ENCODE results near the gene NRCAM.

NRCAM gene

GRCh38 chr7:108193594-108194498, 262.4 kb downstream of the NRCAM start:
- DNase-seq, result no peak

- no peak for DNase-seq
Observed at GRCh38 chr7:108190891-108191290, 265.3 kb downstream of the NRCAM start.

GRCh38 chr7:108189733-108190388, 266.4 kb downstream of the NRCAM start:
- DNase-seq, result no peak

DNA sequence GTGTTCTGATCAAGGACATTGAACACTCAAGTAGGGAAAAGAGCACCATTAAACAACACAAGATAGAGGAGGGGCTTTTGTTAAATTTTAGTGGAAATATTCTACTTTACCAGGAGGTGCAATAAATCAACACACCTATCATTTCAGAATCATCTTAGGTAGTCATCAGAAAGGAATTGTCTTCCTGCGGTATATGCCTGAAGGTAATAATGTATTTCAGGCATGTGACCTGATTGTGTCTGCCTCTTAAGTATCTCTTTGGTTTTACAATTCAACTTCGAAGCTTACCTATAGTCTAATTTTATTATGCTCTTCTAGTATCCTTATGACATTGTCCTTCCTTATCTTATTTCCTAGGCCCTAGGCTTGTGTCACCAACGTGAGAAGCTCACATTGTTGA, 267.5 kb downstream of the NRCAM start:
- DNase-seq, result no peak

DNA sequence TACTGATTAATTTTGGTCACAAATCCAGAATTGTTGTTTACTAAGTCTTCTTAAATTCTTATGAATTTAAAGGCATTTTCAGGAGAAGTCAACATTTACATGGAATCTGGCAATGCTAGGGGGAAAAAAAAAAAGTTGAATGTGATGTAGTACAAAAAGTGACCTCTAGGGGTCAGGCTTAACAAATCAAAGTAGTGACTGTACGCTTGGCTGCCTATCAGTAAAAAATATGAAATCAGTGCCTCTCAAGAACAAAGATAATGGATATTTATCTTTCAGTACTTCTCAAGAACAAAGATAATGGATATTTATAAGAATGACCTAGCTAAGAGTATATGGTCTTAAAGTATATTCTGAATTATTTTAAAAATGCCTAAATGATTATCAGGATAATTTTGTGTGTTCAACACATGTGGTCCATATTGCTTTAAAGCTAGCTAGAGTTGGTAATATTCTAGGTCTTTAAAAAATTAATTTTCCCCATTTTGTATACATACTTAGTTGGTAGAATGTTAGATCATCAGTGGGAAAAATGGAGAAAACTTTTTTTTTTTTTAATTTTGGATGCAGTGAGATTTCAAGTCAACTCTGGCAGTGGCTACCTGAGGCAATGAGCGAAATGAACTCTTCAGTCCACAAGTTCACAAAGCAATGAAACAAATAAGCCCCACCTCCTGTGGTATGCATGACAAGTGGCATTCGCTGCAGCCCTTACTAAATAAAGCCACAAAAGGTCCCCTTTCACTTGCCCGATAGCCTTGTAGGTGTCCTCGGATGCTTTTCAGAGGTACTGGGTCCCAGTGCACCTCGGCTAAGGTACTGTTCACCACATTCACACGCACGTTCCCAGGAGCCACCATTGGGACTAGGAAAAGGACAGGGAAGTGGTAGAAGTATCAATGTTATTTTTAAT, 274.9 kb downstream of the NRCAM start:
- no peak for DNase-seq

GRCh38 chr7:108178398-108178797, 277.8 kb downstream of the NRCAM start:
- peak; percentile 88 for DNase-seq

DNA sequence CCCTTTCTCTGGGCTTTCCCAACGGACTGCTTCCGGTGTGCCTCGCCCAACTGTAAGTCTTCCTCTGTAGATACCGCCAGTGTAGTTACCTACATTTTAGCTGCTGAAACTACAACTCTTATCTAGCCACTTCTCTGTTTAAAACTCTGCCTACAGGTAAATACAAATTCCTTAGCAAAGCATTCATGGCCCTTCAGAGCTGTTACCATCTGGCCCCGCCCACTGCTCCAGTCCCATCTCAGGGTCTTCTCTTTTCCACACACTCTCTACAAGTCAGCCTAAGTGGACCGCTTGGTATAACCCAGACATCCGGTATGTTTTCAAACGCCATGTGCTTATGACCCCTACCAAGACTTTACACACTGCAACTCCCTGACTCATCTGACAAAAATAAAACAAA, 285.1 kb downstream of the NRCAM start:
- no peak for DNase-seq

GRCh38 chr7:108170251-108170650, 286.0 kb downstream of the NRCAM start:
- DNase-seq, result no peak

- DNase-seq, result no peak
Observed at GRCh38 chr7:108167460-108167859, 288.8 kb downstream of the NRCAM start.

DNA sequence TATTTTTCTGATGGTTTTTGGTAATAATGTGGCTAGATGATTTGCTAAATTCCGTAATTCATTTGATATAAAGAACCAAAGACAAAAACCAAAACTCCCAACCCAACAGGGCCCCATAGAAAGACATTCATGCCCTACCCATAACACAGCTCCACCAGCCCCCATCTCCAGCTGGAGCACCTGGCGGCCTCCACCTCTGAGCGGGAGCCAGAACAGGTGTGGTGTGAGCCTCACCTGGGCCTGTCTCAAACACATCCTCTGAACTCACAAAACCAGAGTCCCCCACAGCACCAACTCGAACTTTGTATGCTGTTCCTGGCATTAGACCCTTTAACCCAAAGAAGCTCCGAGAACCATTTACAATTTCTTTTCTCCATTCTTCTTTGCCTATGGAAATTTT, 289.5 kb downstream of the NRCAM start:
- DNase-seq, result no peak

DNA sequence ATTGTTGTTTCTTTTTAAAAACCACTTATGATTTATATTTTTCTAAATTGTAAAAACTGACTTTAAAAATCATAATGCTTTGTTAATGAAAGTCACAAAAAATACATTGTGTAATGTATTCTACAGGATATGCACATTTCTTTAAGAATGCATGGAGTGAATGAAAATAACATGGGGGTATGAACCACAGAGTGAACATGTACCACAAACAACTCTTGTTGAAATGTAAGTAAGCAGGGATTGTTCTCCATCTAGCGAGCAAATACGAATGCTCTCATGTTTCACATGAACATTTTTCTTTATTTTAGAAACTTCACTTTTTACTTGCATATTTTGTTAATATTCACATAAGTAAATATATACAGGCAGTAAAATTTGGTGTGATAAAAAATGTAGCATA, 290.5 kb downstream of the NRCAM start:
- no peak for DNase-seq

DNA sequence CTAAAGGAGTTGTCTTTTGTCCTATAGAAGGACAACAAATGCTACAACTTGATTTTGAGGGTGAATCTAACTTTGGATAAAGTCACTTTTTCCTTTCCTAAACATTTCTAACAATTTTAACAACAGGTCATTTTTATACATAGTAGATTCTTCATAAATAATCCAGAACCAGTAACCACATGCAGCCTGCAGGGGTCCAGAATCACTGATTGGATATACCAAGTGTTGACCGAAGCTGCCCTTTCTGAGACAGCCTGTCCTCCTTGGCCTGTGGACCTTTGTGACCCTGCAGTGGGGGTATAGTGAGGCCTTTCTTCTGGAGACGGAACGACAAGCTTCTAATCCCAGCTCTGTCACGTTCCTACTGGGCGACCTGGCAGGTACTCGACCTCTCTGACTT, 291.3 kb downstream of the NRCAM start:
- no peak for DNase-seq

- no peak for DNase-seq
Observed at GRCh38 chr7:108164342-108164741, 291.9 kb downstream of the NRCAM start.

- DNase-seq, result no peak
Observed at GRCh38 chr7:108158776-108159175, 297.5 kb downstream of the NRCAM start.

- DNase-seq, result no peak
Observed at GRCh38 chr7:108157606-108158335, 298.5 kb downstream of the NRCAM start.

- no peak for DNase-seq
Observed at GRCh38 chr7:108156897-108157605, 299.2 kb downstream of the NRCAM start.

DNA sequence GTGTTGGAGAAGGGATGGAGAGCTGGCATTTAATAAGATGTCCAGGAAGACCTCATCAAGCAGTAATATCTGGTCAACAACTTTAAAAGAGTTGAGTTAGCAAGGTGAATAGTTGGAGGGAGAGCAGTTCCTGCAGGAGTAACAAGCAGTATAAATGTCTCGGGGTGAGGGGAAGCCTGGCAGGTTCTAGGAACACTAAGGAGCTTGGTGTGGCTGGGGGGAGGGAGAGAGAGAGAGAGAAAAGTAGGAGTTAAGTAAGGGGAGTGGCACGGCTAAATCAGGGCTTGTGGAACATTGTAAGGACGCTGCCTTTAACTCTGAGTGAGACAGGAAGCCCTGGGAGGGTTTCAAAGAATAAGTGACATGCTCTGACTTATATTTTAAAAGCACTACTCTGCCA, 304.0 kb downstream of the NRCAM start:
- DNase-seq, result no peak

DNA sequence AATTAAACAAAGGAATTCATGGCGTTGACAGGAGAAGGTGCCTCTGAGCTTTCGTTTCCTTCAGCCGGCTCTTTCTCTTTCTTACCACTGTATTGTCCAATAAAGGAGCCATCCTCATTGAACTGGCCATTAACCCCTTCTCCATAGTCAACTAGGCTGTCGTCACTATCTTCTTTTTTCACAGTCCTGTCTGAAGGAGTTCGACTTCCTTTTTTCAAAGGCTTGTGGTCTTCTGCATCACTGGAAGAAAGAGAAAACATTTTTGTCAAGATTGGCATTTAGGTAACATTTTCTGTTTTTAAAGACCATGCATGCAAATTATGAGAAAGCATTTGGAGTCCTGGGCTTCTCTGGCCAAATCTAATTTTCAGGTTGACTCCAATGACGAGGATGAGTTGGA, 306.3 kb downstream of the NRCAM start:
- DNase-seq, result no peak

GRCh38 chr7:108149119-108149518, 307.1 kb downstream of the NRCAM start:
- DNase-seq, result no peak

DNA sequence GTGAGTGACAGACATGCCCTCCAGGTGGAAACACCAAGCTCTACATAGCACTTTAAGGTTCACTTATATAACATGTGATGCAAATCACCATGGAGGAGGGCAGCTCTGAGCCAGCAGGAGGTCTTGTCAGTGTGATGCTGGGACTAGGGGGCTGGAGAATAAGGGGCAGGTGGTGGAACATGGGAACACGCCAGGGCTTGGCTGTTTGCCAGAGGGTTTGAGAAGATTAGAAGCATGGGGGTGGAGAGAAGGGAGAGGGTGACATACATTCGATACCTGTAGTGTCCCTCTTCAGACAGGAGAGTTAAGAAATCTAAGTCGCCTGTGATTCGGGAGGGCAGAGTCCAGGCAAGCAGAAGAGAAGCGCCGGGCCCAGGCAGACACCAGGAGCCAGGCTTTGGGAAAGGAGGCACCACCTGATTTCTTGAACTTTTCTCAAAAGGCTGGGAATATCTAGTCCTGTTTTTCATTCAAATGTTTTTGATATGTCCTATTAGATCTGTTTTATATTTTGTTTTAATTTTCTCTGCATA, 309.1 kb downstream of the NRCAM start:
- no peak for DNase-seq

DNA sequence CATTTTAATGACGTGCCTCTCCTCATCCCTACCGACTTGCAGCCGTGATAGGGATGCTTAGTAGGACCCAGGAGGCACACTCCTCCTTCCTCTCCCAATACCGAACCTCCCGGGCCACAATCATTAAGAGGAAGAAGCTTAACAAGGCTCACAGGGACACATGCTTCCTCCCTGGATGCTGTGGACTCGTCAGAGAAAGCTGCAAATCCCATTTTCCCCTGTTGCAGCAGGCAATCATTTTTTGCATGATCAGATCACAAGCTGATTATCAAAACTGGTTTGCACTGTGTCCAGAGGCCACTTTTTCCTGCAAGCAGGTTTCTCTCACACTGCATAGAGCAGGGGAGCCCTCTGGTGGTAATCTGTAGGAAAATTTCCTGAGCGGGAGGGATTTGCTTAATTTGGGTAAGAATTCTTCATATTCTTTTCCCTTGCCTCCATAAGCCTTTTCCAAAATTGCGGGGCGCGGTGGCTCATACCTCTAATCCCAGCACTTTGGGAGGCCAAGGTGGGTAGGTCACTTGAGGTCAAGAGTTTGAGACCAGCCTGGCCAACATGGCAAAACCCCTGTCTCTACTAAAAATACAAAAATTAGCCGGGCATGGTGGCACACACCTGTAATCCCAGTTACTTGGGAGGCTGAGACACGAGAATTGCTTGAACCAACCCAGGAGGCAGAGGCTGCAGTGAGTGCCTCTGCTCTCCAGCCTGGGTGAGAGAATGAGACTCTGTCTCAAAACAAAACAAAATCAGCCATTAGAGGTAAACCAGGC, 310.0 kb downstream of the NRCAM start:
- no peak for DNase-seq
